H9 (cell line): ENCODE measurements around the gene KCNIP4. TPM values are rescaled to one million over a fixed set of nuclear protein-coding genes. Genes with fewer than 3 reads are reported as not detected.

Experiments used
- DNase-seq: peaks from one replicate; pipeline ENCODE4 v3.0.0-alpha.2; 2017
- H2AFZ ChIP-seq: one replicate; pipeline ENCODE4 v1.6.1; 2013; ENCODE audit warnings: mild to moderate bottlenecking, low read length, control low read depth, moderate library complexity
- H2AK5ac ChIP-seq: 2 replicates; pipeline ENCODE4 v1.6.1; 2013; ENCODE audit warnings: low read length, control low read depth, mixed read lengths; ENCODE audit not compliant: insufficient read length
- H2BK120ac ChIP-seq: one replicate; pipeline ENCODE4 v1.6.1; 2013; ENCODE audit warnings: low read depth, mild to moderate bottlenecking, low read length, control low read depth, inconsistent platforms; ENCODE audit not compliant: poor library complexity, severe bottlenecking
- H2BK12ac ChIP-seq: 2 replicates; pipeline ENCODE4 v1.6.1; 2013; ENCODE audit warnings: low read length, control low read depth, mixed read lengths, low read depth; ENCODE audit not compliant: insufficient read length
- H2BK15ac ChIP-seq: 2 replicates; pipeline ENCODE4 v1.6.1; 2013; ENCODE audit warnings: low read depth, low read length, control low read depth
- H2BK20ac ChIP-seq: one replicate; pipeline ENCODE4 v1.6.1; 2013; ENCODE audit warnings: low read depth, mild to moderate bottlenecking, low read length, control low read depth, inconsistent platforms; ENCODE audit not compliant: poor library complexity, severe bottlenecking
- H2BK5ac ChIP-seq: 2 replicates; pipeline ENCODE4 v1.6.1; 2013; ENCODE audit warnings: low read length, control low read depth, mixed read lengths; ENCODE audit not compliant: insufficient read length
- H3K14ac ChIP-seq: 2 replicates; pipeline ENCODE4 v1.6.1; 2013; ENCODE audit warnings: low read length, control low read depth; ENCODE audit not compliant: insufficient read depth
- H3K18ac ChIP-seq: 2 replicates; pipeline ENCODE4 v1.6.1; 2013; ENCODE audit warnings: low read depth, mild to moderate bottlenecking, mixed read lengths, low read length, control low read depth; ENCODE audit not compliant: insufficient read length
- H3K23ac ChIP-seq: 2 replicates; pipeline ENCODE4 v1.6.1; 2013; ENCODE audit warnings: low read length, control low read depth, mixed read lengths, low read depth; ENCODE audit not compliant: insufficient read length
- H3K23me2 ChIP-seq: 2 replicates; pipeline ENCODE4 v1.6.1; 2013; ENCODE audit warnings: low read depth, mild to moderate bottlenecking, mixed read lengths, low read length, control low read depth; ENCODE audit not compliant: insufficient read length, poor library complexity, severe bottlenecking
- H3K27ac ChIP-seq: 2 replicates; pipeline ENCODE4 v1.5.1; 2013; ENCODE audit warnings: low read length, control low read depth, mixed read lengths, low read depth; ENCODE audit not compliant: insufficient read length
- H3K27me3 ChIP-seq: 2 replicates; pipeline ENCODE4 v1.6.1; 2013; ENCODE audit warnings: low read length, control low read depth, inconsistent platforms; ENCODE audit not compliant: insufficient read depth
- H3K4ac ChIP-seq: 2 replicates; pipeline ENCODE4 v1.6.1; 2013; ENCODE audit warnings: low read depth, mild to moderate bottlenecking, control low read depth, inconsistent platforms, low read length, moderate library complexity
- H3K4me1 ChIP-seq: 2 replicates; pipeline ENCODE4 v1.6.1; 2013; ENCODE audit warnings: low read length, control low read depth, inconsistent platforms; ENCODE audit not compliant: insufficient read depth
- H3K4me2 ChIP-seq: 2 replicates; pipeline ENCODE4 v1.6.1; 2013; ENCODE audit warnings: low read length, control low read depth, mixed read lengths; ENCODE audit not compliant: insufficient read length, insufficient read depth
- H3K56ac ChIP-seq: 2 replicates; pipeline ENCODE4 v1.6.1; 2013; ENCODE audit warnings: low read depth, mild to moderate bottlenecking, mixed read lengths, low read length, control low read depth; ENCODE audit not compliant: insufficient read length
- H3K79me1 ChIP-seq: 2 replicates; pipeline ENCODE4 v1.6.1; 2013; ENCODE audit warnings: low read depth, mild to moderate bottlenecking, moderate library complexity, low read length, control low read depth, inconsistent platforms; ENCODE audit not compliant: insufficient read depth, poor library complexity, severe bottlenecking
- H3K79me2 ChIP-seq: 2 replicates; pipeline ENCODE4 v1.6.1; 2013; ENCODE audit warnings: low read length, control low read depth, inconsistent platforms; ENCODE audit not compliant: insufficient read depth
- H3K9ac ChIP-seq: 2 replicates; pipeline ENCODE4 v1.6.1; 2013; ENCODE audit warnings: low read length, control low read depth, mixed read lengths; ENCODE audit not compliant: insufficient read length; ENCODE audit errors: extremely low read depth
- H3K9me3 ChIP-seq: one replicate; pipeline ENCODE4 v1.6.1; 2013; ENCODE audit warnings: low read depth, low read length, inconsistent platforms; ENCODE audit not compliant: control insufficient read depth
- H3T11ph ChIP-seq: one replicate; pipeline ENCODE4 v1.6.1; 2013; ENCODE audit warnings: mild to moderate bottlenecking, low read length, control low read depth, inconsistent platforms
- H4K20me1 ChIP-seq: one replicate; pipeline ENCODE4 v1.6.1; 2013; ENCODE audit not compliant: control insufficient read depth, insufficient read length, insufficient read depth
- H4K5ac ChIP-seq: 2 replicates; pipeline ENCODE4 v1.6.1; 2013; ENCODE audit warnings: low read depth, mild to moderate bottlenecking, mixed read lengths, low read length, control low read depth; ENCODE audit not compliant: insufficient read length
- H4K8ac ChIP-seq: replicated peaks from 2 replicates; pipeline ENCODE4 v1.6.1; 2013; ENCODE audit warnings: low read length, control low read depth, mixed read lengths, low read depth; ENCODE audit not compliant: insufficient read length
- H4K91ac ChIP-seq: 2 replicates; pipeline ENCODE4 v1.6.1; 2013; ENCODE audit warnings: low read depth, mild to moderate bottlenecking, moderate library complexity, mixed read lengths, low read length, control low read depth; ENCODE audit not compliant: insufficient read length
- H3K27ac Mint-ChIP-seq, 3 experiments: 2 replicates in 2 of 3; 3 replicates in 1 of 3; pipeline ENCODE4 v1.8.0; 2020 to 2021; ENCODE audit warnings: mixed read lengths in 3 of 3, mild to moderate bottlenecking in 1 of 3, moderate library complexity in 1 of 3
- H3K27me3 Mint-ChIP-seq: 2 replicates; pipeline ENCODE4 v1.8.0; 2021; ENCODE audit warnings: low read depth, mild to moderate bottlenecking, moderate library complexity, mixed read lengths
- H3K36me3 Mint-ChIP-seq, 3 experiments: 2 replicates in 2 of 3; 3 replicates in 1 of 3; pipeline ENCODE4 v1.8.0; 2020 to 2021; ENCODE audit warnings: low read depth in 3 of 3, mixed read lengths in 3 of 3; ENCODE audit not compliant: insufficient read depth in 1 of 3
- H3K4me1 Mint-ChIP-seq, 2 experiments: 2 replicates each; pipeline ENCODE4 v1.8.0; 2020; ENCODE audit warnings: mixed read lengths in 2 of 2
- H3K4me3 Mint-ChIP-seq, 2 experiments: 2 replicates in 1 of 2; 3 replicates in 1 of 2; pipeline ENCODE4 v1.8.0; 2020 to 2021; ENCODE audit warnings: mild to moderate bottlenecking in 2 of 2, mixed read lengths in 2 of 2, moderate library complexity in 1 of 2
- H3K9me3 Mint-ChIP-seq, 2 experiments: 2 replicates in 1 of 2; 3 replicates in 1 of 2; pipeline ENCODE4 v1.8.0; 2020; ENCODE audit warnings: mild to moderate bottlenecking in 2 of 2, mixed read lengths in 2 of 2, moderate library complexity in 1 of 2
- CTCF ChIP-seq: fragments of 200-600 bp; sonication (generic); conservative IDR thresholded peaks from 3 replicates; pipeline ENCODE4 v1.8.0; 2021; ENCODE audit warnings: antibody characterized with exemption, mild to moderate bottlenecking
- WGBS: extraction: QIAGEN DNeasy Blood & Tissue Kit; methylation state at CpG from one replicate; pipeline ENCODE4 v1.1.7; 2013; ENCODE audit warnings: missing lambda C conversion rate, low lambda C conversion rate, mixed read lengths; ENCODE audit not compliant: insufficient read length; ENCODE audit errors: extremely low coverage; 5-methylcytosine and 5-hydroxymethylcytosine counted together
- total RNA-seq: library from RNA; stranded (reverse); gene quantifications from 2 replicates; pipeline ENCODE4 v1.2.1, GENCODE V29; 2021

Gene KCNIP4
- total RNA-seq, 1 experiment from 2014 or later: not detected

- Mint-ChIP-seq H3K36me3 (0 out of 7 replicates have a peak, but pooled peaks cover 0 to 5% (median 0%) of the 10 kb centered on the region in 3 experiments), H3K4me1 (no peaks in the 10 kb centered on the region), H3K27ac (no peak overlapping the region; a peak in 1 of 7 replicates), H3K27me3 (no peaks in the 10 kb centered on the region), H3K9me3 (peaks cover 5% of the 10 kb centered on the region in 2 experiments), H3K4me3 (no peak overlapping the region)
- Histone ChIP-seq H3K79me2 (no peaks in the 10 kb centered on the region), H3K4me1 (no peaks in the 10 kb centered on the region), H3K18ac (no peak overlapping the region), H3K79me1 (no peaks in the 10 kb centered on the region), H3K9me3 (no peaks in the 10 kb centered on the region), H3K9ac (no peak overlapping the region), H3K23me2 (no peaks in the 10 kb centered on the region), H3K27ac (no peak overlapping the region), H4K91ac (no peak overlapping the region), H2BK120ac (no peak overlapping the region), H2AK5ac (no peak overlapping the region), H2BK12ac (no peak overlapping the region), H3K14ac (no peak overlapping the region), H3K4ac (no peak overlapping the region), H2BK5ac (no peak overlapping the region), H3K4me2 (no peak overlapping the region), H4K8ac (no peak overlapping the region), H2BK15ac (no peak overlapping the region), H3K56ac (no peak overlapping the region), H3K27me3 (no peaks in the 10 kb centered on the region), H3K23ac (no peak overlapping the region), H2BK20ac (no peak overlapping the region), H4K5ac (no peak overlapping the region), H2AFZ (no peak overlapping the region), H3T11ph (no peak overlapping the region), H4K20me1 (no peaks in the 10 kb centered on the region)
- whole genome bisulfite sequencing: no CpG with 5 or more reads among the region's 5 CpGs
- TF ChIP-seq CTCF: no peak
- DNase-seq: no peak
Observed at GRCh38 chr4:21801661-21802385, 146.7 kb downstream of the KCNIP4 start.
